Tibial nerve (tissue), 4 donors: ENCODE data around the gene FPGS.

ENCODE experiments used
- EP300 ChIP-seq, 2 donors: sonication (generic); formaldehyde crosslinking; IDR thresholded peaks; one replicate each; pipeline ENCODE4 v1.6.1; 2017; ENCODE audit warnings: antibody characterized with exemption in 2 of 2, mild to moderate bottlenecking in 1 of 2
- POLR2A ChIP-seq, 2 donors: fragments of 450-650 bp; IDR thresholded peaks; one replicate each; pipeline ENCODE4 v1.6.1; 2017; ENCODE audit warnings: antibody characterized with exemption in 2 of 2, mild to moderate bottlenecking in 2 of 2, moderate library complexity in 2 of 2
- TF ChIP-seq, protein P1 (sequence below), 5 experiments: fragments of 200-600 bp in 3 of 5; fragments of 450-650 bp in 2 of 5; sonication (generic) in 3 of 5; IDR thresholded peaks; one replicate each; pipeline ENCODE4 v1.5.1; 2016 to 2019; ENCODE audit warnings: antibody characterized with exemption in 5 of 5, mild to moderate bottlenecking in 3 of 5, moderate library complexity in 2 of 5

DNA sequence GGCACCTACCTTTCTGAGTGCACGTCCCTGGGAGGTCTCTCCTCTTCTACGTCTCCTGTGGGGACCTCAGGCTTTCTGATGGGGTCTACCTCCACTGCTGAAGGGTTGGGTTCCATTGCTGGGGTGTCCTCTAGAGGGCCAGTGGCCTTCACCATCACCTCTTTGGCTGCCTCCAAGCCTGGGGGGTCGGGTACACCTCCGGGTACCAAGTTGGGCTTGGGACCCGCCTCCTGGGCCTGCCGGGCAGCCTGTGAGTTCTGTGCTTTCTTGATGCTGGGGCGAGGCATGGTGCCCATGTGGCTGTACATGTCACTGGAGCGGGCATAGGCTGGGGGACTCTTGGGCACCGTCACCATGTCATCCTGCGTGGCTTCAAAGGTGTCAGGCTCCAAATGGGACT lies 28.7 kb upstream of the FPGS start:
- TF ChIP-seq, protein P1, sequence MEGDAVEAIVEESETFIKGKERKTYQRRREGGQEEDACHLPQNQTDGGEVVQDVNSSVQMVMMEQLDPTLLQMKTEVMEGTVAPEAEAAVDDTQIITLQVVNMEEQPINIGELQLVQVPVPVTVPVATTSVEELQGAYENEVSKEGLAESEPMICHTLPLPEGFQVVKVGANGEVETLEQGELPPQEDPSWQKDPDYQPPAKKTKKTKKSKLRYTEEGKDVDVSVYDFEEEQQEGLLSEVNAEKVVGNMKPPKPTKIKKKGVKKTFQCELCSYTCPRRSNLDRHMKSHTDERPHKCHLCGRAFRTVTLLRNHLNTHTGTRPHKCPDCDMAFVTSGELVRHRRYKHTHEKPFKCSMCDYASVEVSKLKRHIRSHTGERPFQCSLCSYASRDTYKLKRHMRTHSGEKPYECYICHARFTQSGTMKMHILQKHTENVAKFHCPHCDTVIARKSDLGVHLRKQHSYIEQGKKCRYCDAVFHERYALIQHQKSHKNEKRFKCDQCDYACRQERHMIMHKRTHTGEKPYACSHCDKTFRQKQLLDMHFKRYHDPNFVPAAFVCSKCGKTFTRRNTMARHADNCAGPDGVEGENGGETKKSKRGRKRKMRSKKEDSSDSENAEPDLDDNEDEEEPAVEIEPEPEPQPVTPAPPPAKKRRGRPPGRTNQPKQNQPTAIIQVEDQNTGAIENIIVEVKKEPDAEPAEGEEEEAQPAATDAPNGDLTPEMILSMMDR (IDR thresholded peaks at IDR 0.05) = no peak
- TF ChIP-seq POLR2A (IDR thresholded peaks at IDR 0.05) = no peak
- no peak for TF ChIP-seq EP300 (IDR thresholded peaks at IDR 0.05)
